A673 (cell line): ENCODE measurements around the gene TRAF7. TPM values are rescaled to one million over a fixed set of nuclear protein-coding genes. Genes with fewer than 3 reads are reported as not detected.

Experiments used
- BruUV-seq: library from RNA; stranded (reverse); fragments of 400-500 nt; replicated peaks from 2 replicates; lab custom pipeline; 2021; lab: Mats Ljungman, UMichigan
- CTCF ChIA-PET: fragments of 300-600 bp; sonication (Branson Sonifier 250); formaldehyde crosslinking; loops from one replicate; lab custom pipeline; 2022; ENCODE audit warnings: antibody characterized with exemption; lab: Charles Lee
- POLR2A ChIA-PET: fragments of 300-600 bp; sonication (Branson Sonifier 250); formaldehyde crosslinking; loops from one replicate; lab custom pipeline; 2022; ENCODE audit warnings: antibody characterized with exemption; ENCODE audit not compliant: low non-redundant PET; lab: Charles Lee
- DNase-seq: peaks from one replicate; pipeline ENCODE4 v3.0.0-alpha.2; 2015; ENCODE audit warnings: low spot score
- H3K27ac ChIP-seq: fragments of 200-600 bp; sonication (generic); 2 replicates; pipeline ENCODE4 v1.5.1; 2016; ENCODE audit warnings: mixed run types, low read depth, mild to moderate bottlenecking, mixed read lengths, antibody characterized with exemption, low read length; ENCODE audit not compliant: poor library complexity, severe bottlenecking
- H3K27me3 ChIP-seq: fragments of 200-600 bp; sonication (generic); replicated peaks from 2 replicates; pipeline ENCODE4 v1.6.1; 2017; ENCODE audit warnings: mixed run types, low read depth, mild to moderate bottlenecking, mixed read lengths, antibody characterized with exemption, low read length; ENCODE audit not compliant: insufficient read depth, poor library complexity
- H3K36me3 ChIP-seq: fragments of 200-600 bp; sonication (generic); 2 replicates; pipeline ENCODE4 v1.6.1; 2016; ENCODE audit warnings: mixed run types, mild to moderate bottlenecking, mixed read lengths, antibody characterized with exemption, low read length; ENCODE audit not compliant: insufficient read depth, poor library complexity, severe bottlenecking
- H3K4me1 ChIP-seq: fragments of 200-600 bp; sonication (generic); 2 replicates; pipeline ENCODE4 v1.6.1; 2017; ENCODE audit warnings: mixed run types, mild to moderate bottlenecking, mixed read lengths, antibody characterized with exemption, low read length; ENCODE audit not compliant: insufficient read depth, poor library complexity, severe bottlenecking
- H3K4me3 ChIP-seq: fragments of 200-600 bp; sonication (generic); 2 replicates; pipeline ENCODE4 v1.5.1; 2016; ENCODE audit warnings: low read depth, mixed run types, mild to moderate bottlenecking, mixed read lengths, low read length; ENCODE audit not compliant: poor library complexity, severe bottlenecking
- H3K9me3 ChIP-seq: fragments of 200-600 bp; sonication (generic); 2 replicates; pipeline ENCODE4 v1.6.1; 2016; ENCODE audit warnings: mixed run types, low read depth, mild to moderate bottlenecking, mixed read lengths, antibody characterized with exemption, low read length; ENCODE audit not compliant: poor library complexity, severe bottlenecking
- CTCF ChIP-seq: fragments of 300-800, 200-600 bp; sonication (generic); conservative IDR thresholded peaks from 2 replicates; pipeline ENCODE4 v1.5.1; 2017; ENCODE audit warnings: low read depth, mild to moderate bottlenecking, antibody characterized with exemption, low read length, moderate library complexity, mixed read lengths
- EZH2 ChIP-seq: fragments of 200-600 bp; sonication (generic); IDR thresholded peaks from 2 replicates; pipeline ENCODE4 v1.6.1; 2017; ENCODE audit warnings: borderline replicate concordance, low read depth, mild to moderate bottlenecking, mixed read lengths, antibody characterized with exemption, low read length; ENCODE audit not compliant: poor library complexity, severe bottlenecking
- intact Hi-C: fragments of 100-400 bp; cut with micrococcal nuclease; formaldehyde crosslinking; loops from one replicate; pipeline ENCODE4 v1.10.0; 2022; ENCODE audit not compliant: unreplicated experiment
- total RNA-seq: library from RNA; stranded (reverse); gene quantifications from 2 replicates; pipeline ENCODE4 v1.2.3, GENCODE V29; 2021

The TRAF7 gene
- total RNA-seq, 1 experiment from 2014 or later, result 96.7 TPM

- H3K36me3 ChIP-seq, result peaks cover 10% of the 10 kb centered on the region
- BruUV-seq, result no TSS peak
- no peak overlapping the region for H3K27ac ChIP-seq
- H3K27me3 ChIP-seq, result no peaks in the 10 kb centered on the region
- intact Hi-C loops, result no loop called here
- DNase-seq, result no peak
- CTCF ChIA-PET, result no interaction called here
- POLR2A ChIA-PET, result no interaction called here
- H3K4me1 ChIP-seq, result no peaks in the 10 kb centered on the region
- TF ChIP-seq CTCF, result no peak
- no peak for TF ChIP-seq EZH2
- no peak overlapping the region for H3K4me3 ChIP-seq
- no peaks in the 10 kb centered on the region for H3K9me3 ChIP-seq
Measured at GRCh38 chr16:2166263-2167067, 10.9 kb downstream of the TRAF7 start.

GRCh38 chr16:2167068-2167638, 11.6 kb downstream of the TRAF7 start:
- BruUV-seq, result no TSS peak
- H3K4me3 ChIP-seq, result no peak overlapping the region
- DNase-seq, result no peak
- CTCF ChIA-PET, result no interaction called here
- H3K27ac ChIP-seq, result no peak overlapping the region
- H3K27me3 ChIP-seq, result no peaks in the 10 kb centered on the region
- peaks cover 10% of the 10 kb centered on the region for H3K36me3 ChIP-seq
- no peaks in the 10 kb centered on the region for H3K4me1 ChIP-seq
- POLR2A ChIA-PET, result no interaction called here
- no peaks in the 10 kb centered on the region for H3K9me3 ChIP-seq
- intact Hi-C loops, result no loop called here
- TF ChIP-seq EZH2 (no peak), CTCF (no peak)

- DNase-seq, result no peak
- ChIA-PET CTCF (no interaction called here), POLR2A (no interaction called here)
- Histone ChIP-seq H3K27ac (peak overlapping the region; percentile 61), H3K9me3 (no peaks in the 10 kb centered on the region), H3K4me1 (no peaks in the 10 kb centered on the region), H3K36me3 (peaks cover 20% of the 10 kb centered on the region), H3K27me3 (no peaks in the 10 kb centered on the region), H3K4me3 (no peak overlapping the region)
- TF ChIP-seq CTCF (no peak), EZH2 (no peak)
- BruUV-seq, result no TSS peak
- intact Hi-C loops, result no loop called here
Measured at GRCh38 chr16:2170080-2170479, 14.5 kb downstream of the TRAF7 start.
